ENCODE data around the gene PLCB1.
"Not testable (repeated sequence)": the region's sequence is repeated elsewhere in the genome, so short reads cannot be mapped to it uniquely, and the experiment has no call there.

The PLCB1 gene

GRCh38 chr20:8633366-8633765 lies 501.3 kb downstream of the PLCB1 start:
- no peak overlapping the region for H3K4me3 ChIP-seq (ENCODE audit: low read depth, low read length)
- no peak for DNase-seq (ENCODE audit: low read depth)
- no peak for TF ChIP-seq CTCF (IDR thresholded peaks at IDR 0.05; ENCODE audit: low read depth, low read length, missing control alignments)

- TF ChIP-seq CTCF (IDR thresholded peaks at IDR 0.05; ENCODE audit: low read depth, low read length, missing control alignments): no peak
- DNase-seq (ENCODE audit: low read depth): no peak
- no peak overlapping the region for H3K4me3 ChIP-seq (ENCODE audit: low read depth, low read length)
Measured at GRCh38 chr20:8635048-8635572, 503.0 kb downstream of the PLCB1 start.

GRCh38 chr20:8635837-8636236 lies 503.8 kb downstream of the PLCB1 start:
- TF ChIP-seq CTCF (IDR thresholded peaks at IDR 0.05; ENCODE audit: low read depth, low read length, missing control alignments): no peak
- no peak for DNase-seq (ENCODE audit: low read depth)

GRCh38 chr20:8639112-8639778 lies 507.2 kb downstream of the PLCB1 start:
- H3K4me3 ChIP-seq (ENCODE audit: low read depth, low read length): no peak overlapping the region
- TF ChIP-seq CTCF (IDR thresholded peaks at IDR 0.05; ENCODE audit: low read depth, low read length, missing control alignments): no peak
- no peak for DNase-seq (ENCODE audit: low read depth)

More at GRCh38 chr20:8635837-8636236, 503.8 kb downstream of the PLCB1 start:
- H3K4me3 ChIP-seq (ENCODE audit: low read depth, low read length): no peak overlapping the region

GRCh38 chr20:8640461-8640860 lies 508.4 kb downstream of the PLCB1 start:
- no peak overlapping the region for H3K4me3 ChIP-seq (ENCODE audit: low read depth, low read length)
- no peak for DNase-seq (ENCODE audit: low read depth)
- no peak for TF ChIP-seq CTCF (IDR thresholded peaks at IDR 0.05; ENCODE audit: low read depth, low read length, missing control alignments)

- no peak for DNase-seq (ENCODE audit: low read depth)
- no peak for TF ChIP-seq CTCF (IDR thresholded peaks at IDR 0.05; ENCODE audit: low read depth, low read length, missing control alignments)
- no peak overlapping the region for H3K4me3 ChIP-seq (ENCODE audit: low read depth, low read length)
Measured at GRCh38 chr20:8642247-8642646, 510.2 kb downstream of the PLCB1 start.

GRCh38 chr20:8644468-8644867 lies 512.4 kb downstream of the PLCB1 start:
- not testable (repeated sequence) for DNase-seq (ENCODE audit: low read depth); H3K4me3 ChIP-seq (ENCODE audit: low read depth, low read length)
